Measurements from ENCODE around the gene SLC30A7.

DNA sequence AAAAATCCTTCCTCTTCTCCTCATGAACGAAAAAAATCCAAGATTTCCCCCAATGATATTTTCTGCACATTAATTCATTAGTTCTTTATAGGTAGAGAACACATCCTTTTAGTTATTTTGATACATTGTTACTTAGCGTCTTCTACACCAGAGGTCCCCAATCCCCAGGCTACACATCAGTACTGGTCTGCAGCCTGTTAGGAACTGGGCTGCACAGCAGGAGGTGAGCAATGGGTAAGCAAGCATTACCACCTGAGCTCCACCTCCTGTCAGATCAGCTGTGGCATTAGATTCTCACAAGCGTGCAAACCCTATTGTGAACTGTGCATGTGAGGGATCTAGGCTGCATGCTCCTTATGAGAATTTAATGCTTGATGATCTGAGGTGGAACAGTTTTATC is 14.2 kb upstream of the SLC30A7 start:
- no peak for TF ChIP-seq FOXA1 (IDR thresholded peaks at IDR 0.05)
- TF ChIP-seq, protein P1, sequence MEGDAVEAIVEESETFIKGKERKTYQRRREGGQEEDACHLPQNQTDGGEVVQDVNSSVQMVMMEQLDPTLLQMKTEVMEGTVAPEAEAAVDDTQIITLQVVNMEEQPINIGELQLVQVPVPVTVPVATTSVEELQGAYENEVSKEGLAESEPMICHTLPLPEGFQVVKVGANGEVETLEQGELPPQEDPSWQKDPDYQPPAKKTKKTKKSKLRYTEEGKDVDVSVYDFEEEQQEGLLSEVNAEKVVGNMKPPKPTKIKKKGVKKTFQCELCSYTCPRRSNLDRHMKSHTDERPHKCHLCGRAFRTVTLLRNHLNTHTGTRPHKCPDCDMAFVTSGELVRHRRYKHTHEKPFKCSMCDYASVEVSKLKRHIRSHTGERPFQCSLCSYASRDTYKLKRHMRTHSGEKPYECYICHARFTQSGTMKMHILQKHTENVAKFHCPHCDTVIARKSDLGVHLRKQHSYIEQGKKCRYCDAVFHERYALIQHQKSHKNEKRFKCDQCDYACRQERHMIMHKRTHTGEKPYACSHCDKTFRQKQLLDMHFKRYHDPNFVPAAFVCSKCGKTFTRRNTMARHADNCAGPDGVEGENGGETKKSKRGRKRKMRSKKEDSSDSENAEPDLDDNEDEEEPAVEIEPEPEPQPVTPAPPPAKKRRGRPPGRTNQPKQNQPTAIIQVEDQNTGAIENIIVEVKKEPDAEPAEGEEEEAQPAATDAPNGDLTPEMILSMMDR (IDR thresholded peaks at IDR 0.05; ENCODE audit: low read depth, low read length, missing input control): no peak
- TF ChIP-seq NR2F2 (IDR thresholded peaks at IDR 0.05): no peak
- no peak for TF ChIP-seq JUND (IDR thresholded peaks at IDR 0.05)
- no peak for TF ChIP-seq MAX (IDR thresholded peaks at IDR 0.05)
- TF ChIP-seq RAD21 (IDR thresholded peaks at IDR 0.05): no peak

Data from liver (tissue), 3 donors.